ENCODE data around the gene KIF6.
A peak's percentile ranks its signal among the peaks of the same experiment; 100 is the strongest.

KIF6 gene

GRCh38 chr6:39702265-39702664 lies 22.9 kb downstream of the KIF6 start:
- TF ChIP-seq, protein P1, sequence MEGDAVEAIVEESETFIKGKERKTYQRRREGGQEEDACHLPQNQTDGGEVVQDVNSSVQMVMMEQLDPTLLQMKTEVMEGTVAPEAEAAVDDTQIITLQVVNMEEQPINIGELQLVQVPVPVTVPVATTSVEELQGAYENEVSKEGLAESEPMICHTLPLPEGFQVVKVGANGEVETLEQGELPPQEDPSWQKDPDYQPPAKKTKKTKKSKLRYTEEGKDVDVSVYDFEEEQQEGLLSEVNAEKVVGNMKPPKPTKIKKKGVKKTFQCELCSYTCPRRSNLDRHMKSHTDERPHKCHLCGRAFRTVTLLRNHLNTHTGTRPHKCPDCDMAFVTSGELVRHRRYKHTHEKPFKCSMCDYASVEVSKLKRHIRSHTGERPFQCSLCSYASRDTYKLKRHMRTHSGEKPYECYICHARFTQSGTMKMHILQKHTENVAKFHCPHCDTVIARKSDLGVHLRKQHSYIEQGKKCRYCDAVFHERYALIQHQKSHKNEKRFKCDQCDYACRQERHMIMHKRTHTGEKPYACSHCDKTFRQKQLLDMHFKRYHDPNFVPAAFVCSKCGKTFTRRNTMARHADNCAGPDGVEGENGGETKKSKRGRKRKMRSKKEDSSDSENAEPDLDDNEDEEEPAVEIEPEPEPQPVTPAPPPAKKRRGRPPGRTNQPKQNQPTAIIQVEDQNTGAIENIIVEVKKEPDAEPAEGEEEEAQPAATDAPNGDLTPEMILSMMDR (IDR thresholded peaks at IDR 0.05), result no peak
- H3K4me1 ChIP-seq, result peaks cover 5% of the 10 kb centered on the region

DNA sequence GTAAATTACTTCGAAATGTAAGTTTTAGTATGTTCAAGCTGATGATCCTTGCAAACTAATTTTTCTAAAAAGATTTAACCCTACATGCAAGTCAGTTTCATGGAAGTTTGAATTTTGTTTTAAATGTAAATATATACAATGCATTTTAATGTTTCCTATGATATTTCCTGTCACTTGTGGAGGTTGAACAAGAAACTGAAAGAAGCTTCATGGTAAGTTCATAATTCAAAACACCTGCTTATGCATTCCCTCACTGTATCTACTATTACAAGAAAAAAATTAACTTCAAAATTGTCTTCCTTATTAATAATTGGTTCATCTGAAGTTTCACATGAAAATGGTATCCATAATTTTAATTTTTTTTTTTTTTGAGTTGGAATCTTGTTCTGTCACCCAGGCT lies 24.8 kb downstream of the KIF6 start:
- H3K4me3 ChIP-seq (ENCODE audit: low read depth, low read length), result no peak overlapping the region
- no peaks in the 10 kb centered on the region for H3K79me2 ChIP-seq
- H3K27me3 ChIP-seq (ENCODE audit: control insufficient read depth, insufficient read depth, low read length), result no peaks in the 10 kb centered on the region
- no peak overlapping the region for H3K9ac ChIP-seq
- TF ChIP-seq, protein P1 (IDR thresholded peaks at IDR 0.05), result no peak
- H3K9me3 ChIP-seq (ENCODE audit: control insufficient read depth, low read length), result no peaks in the 10 kb centered on the region
- H3K4me2 ChIP-seq (ENCODE audit: low read length), result no peak overlapping the region
- no peaks in the 10 kb centered on the region for H3K4me1 ChIP-seq
- H3K27ac ChIP-seq, result no peak overlapping the region
- no peaks in the 10 kb centered on the region for H3K36me3 ChIP-seq (ENCODE audit: control insufficient read depth, insufficient read depth, low read length)
- H2AFZ ChIP-seq, result no peak overlapping the region

More at GRCh38 chr6:39702265-39702664, 22.9 kb downstream of the KIF6 start:
- H3K9ac ChIP-seq, result no peak overlapping the region
- H3K4me2 ChIP-seq (ENCODE audit: low read length), result no peak overlapping the region
- H3K36me3 ChIP-seq (ENCODE audit: control insufficient read depth, insufficient read depth, low read length), result no peaks in the 10 kb centered on the region
- H3K4me3 ChIP-seq (ENCODE audit: low read depth, low read length), result no peak overlapping the region
- H3K79me2 ChIP-seq, result no peaks in the 10 kb centered on the region
- no peaks in the 10 kb centered on the region for H3K9me3 ChIP-seq (ENCODE audit: control insufficient read depth, low read length)
- no peak overlapping the region for H3K27ac ChIP-seq
- H3K27me3 ChIP-seq (ENCODE audit: control insufficient read depth, insufficient read depth, low read length), result no peaks in the 10 kb centered on the region
- peak overlapping the region; percentile 9 for H2AFZ ChIP-seq

DNA sequence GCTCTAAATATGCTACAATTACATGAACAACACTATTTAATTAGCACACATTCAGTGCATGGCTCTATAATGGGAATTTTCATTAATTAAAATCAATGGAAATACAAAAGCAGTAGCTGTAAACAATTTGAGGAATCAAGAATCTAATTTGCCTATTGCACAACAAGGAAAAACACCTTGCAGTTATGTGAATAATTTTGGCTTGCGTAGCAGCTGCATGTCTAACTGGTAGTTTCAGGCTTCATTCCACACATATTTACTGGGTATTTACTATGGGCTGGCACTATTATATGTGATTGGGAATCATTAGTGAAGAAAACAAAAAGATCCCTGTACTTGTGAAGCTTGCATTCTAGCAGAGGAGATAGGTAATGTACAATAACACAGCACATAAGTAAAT lies 26.4 kb downstream of the KIF6 start:
- Histone ChIP-seq H3K9me3 (ENCODE audit: control insufficient read depth, low read length) (no peaks in the 10 kb centered on the region), H3K4me2 (ENCODE audit: low read length) (no peak overlapping the region), H2AFZ (peak overlapping the region; percentile 29), H3K36me3 (ENCODE audit: control insufficient read depth, insufficient read depth, low read length) (no peaks in the 10 kb centered on the region), H3K27ac (no peak overlapping the region), H3K4me3 (ENCODE audit: low read depth, low read length) (no peak overlapping the region), H3K79me2 (no peaks in the 10 kb centered on the region), H3K27me3 (ENCODE audit: control insufficient read depth, insufficient read depth, low read length) (no peaks in the 10 kb centered on the region), H3K9ac (no peak overlapping the region), H3K4me1 (no peaks in the 10 kb centered on the region)
- TF ChIP-seq, protein P1 (IDR thresholded peaks at IDR 0.05), result no peak

- H3K79me2 ChIP-seq, result no peaks in the 10 kb centered on the region
- H3K9ac ChIP-seq, result no peak overlapping the region
- TF ChIP-seq, protein P1 (IDR thresholded peaks at IDR 0.05), result no peak
- no peak overlapping the region for H3K27ac ChIP-seq
- H3K4me1 ChIP-seq, result peaks cover 6% of the 10 kb centered on the region
- H3K4me2 ChIP-seq (ENCODE audit: low read length), result no peak overlapping the region
- no peak overlapping the region for H2AFZ ChIP-seq
- H3K36me3 ChIP-seq (ENCODE audit: control insufficient read depth, insufficient read depth, low read length), result no peaks in the 10 kb centered on the region
- H3K4me3 ChIP-seq (ENCODE audit: low read depth, low read length), result no peak overlapping the region
- no peaks in the 10 kb centered on the region for H3K27me3 ChIP-seq (ENCODE audit: control insufficient read depth, insufficient read depth, low read length)
- no peaks in the 10 kb centered on the region for H3K9me3 ChIP-seq (ENCODE audit: control insufficient read depth, low read length)
These were observed 28.0 kb downstream of the KIF6 start for GRCh38 chr6:39696986-39697788.

GRCh38 chr6:39695447-39695846 lies 29.8 kb downstream of the KIF6 start:
- Histone ChIP-seq H3K27me3 (ENCODE audit: control insufficient read depth, insufficient read depth, low read length) (no peaks in the 10 kb centered on the region), H3K4me1 (peaks cover 15% of the 10 kb centered on the region), H3K27ac (no peak overlapping the region), H3K4me2 (ENCODE audit: low read length) (no peak overlapping the region), H3K79me2 (no peaks in the 10 kb centered on the region), H3K4me3 (ENCODE audit: low read depth, low read length) (no peak overlapping the region), H3K36me3 (ENCODE audit: control insufficient read depth, insufficient read depth, low read length) (no peaks in the 10 kb centered on the region), H3K9ac (no peak overlapping the region), H2AFZ (no peak overlapping the region), H3K9me3 (ENCODE audit: control insufficient read depth, low read length) (no peaks in the 10 kb centered on the region)
- TF ChIP-seq, protein P1 (IDR thresholded peaks at IDR 0.05), result no peak
